HG03457 (cell line): ENCODE data around the gene MEF2D.

Source experiments
- ATAC-seq: cut with Tn5 transposase; IDR thresholded peaks from one replicate; pipeline ENCODE4 v1.9.1; 2021; ENCODE audit warnings: moderate number of reproducible peaks; ENCODE audit not compliant: unreplicated experiment

MEF2D gene

GRCh38 chr1:156525071-156525501, 24.5 kb upstream of the MEF2D start:
- ATAC-seq: no peak

GRCh38 chr1:156524481-156524869, 23.9 kb upstream of the MEF2D start:
- no peak for ATAC-seq

GRCh38 chr1:156523801-156524480, 23.4 kb upstream of the MEF2D start:
- no peak for ATAC-seq

- no peak for ATAC-seq
Measured at GRCh38 chr1:156522443-156522970, 21.9 kb upstream of the MEF2D start.

- no peak for ATAC-seq
Measured at GRCh38 chr1:156517748-156518147, 17.2 kb upstream of the MEF2D start.

DNA sequence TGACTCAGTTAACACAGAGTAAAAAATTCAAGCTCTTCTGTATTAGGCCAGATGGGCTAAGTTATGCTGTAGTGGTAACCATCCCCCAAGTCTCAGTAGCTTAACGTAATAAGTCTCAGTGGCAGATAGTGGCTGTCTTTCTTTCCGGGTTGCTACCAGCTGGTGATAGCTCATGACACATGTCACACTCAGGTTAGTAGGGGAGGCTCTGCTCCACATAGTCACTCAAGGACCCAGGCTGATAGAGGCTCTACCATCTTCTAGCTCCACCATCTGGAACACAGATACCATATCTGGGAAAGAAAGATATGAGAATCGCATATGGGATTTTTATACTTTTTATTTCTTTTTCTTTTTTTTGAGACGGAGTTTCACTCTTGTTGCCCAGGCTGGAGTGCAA, 16.2 kb upstream of the MEF2D start:
- ATAC-seq: no peak

DNA sequence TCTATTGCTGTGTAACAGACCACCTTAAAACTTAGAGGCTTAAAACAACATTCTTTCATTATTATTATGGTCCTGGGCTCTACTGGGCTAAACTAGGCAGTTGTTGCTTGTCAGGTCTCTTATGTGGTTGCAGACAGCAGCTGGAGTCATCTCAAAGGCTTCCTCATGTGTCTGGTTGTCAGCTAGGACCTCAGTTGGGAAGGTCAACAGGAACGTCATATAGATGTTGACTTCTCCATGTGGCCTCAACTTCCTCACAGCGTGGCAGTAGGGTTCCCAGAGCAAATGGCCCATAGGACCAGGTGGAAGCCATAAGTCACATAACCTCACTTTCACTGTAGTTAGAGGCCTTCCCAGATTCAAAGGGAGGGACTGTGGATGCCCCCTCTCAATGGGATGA, 15.4 kb upstream of the MEF2D start:
- ATAC-seq: no peak

- no peak for ATAC-seq
Measured at GRCh38 chr1:156513185-156513584, 12.6 kb upstream of the MEF2D start.

DNA sequence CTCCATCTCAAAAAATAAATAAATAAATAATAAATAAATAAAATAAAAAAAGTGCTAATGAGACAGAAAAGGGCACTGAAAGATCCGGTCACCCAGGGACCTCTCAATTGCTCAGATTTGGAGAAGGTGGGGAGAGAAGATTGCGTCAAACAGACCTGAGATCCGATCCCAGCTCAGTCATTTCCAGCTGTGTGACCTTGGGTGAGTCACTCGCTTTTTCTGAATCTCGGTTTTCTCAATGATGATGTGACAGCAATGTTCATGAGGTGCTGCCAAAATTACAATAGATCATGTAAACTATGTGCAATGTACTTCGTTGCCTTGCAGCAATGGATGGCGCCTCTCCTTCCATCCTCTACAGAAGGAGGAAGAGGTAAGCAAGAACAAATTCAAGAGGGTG, 11.1 kb upstream of the MEF2D start:
- ATAC-seq: no peak

DNA sequence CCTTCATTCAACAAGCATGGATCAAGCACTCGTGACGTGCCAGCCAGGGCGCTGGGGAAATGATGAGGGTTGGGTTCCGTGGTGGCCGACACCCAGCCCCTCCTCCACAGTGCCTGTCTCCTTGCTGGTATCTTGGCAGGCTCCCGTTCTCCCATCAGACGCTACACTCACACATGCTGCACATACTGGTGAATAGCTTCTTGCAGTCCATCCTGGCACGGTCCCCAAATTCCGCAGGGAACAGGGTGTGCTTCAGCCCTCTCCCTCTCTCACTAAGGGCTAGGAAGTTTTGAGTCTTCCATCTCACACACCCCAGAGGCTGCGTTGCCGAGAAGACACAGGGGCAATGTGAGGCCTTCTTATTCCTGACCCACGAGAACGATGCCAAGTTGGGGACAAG, 10.1 kb upstream of the MEF2D start:
- ATAC-seq: no peak

GRCh38 chr1:156509424-156510034, 9.0 kb upstream of the MEF2D start:
- no peak for ATAC-seq

- ATAC-seq: no peak
Measured at GRCh38 chr1:156508955-156509234, 8.3 kb upstream of the MEF2D start.

DNA sequence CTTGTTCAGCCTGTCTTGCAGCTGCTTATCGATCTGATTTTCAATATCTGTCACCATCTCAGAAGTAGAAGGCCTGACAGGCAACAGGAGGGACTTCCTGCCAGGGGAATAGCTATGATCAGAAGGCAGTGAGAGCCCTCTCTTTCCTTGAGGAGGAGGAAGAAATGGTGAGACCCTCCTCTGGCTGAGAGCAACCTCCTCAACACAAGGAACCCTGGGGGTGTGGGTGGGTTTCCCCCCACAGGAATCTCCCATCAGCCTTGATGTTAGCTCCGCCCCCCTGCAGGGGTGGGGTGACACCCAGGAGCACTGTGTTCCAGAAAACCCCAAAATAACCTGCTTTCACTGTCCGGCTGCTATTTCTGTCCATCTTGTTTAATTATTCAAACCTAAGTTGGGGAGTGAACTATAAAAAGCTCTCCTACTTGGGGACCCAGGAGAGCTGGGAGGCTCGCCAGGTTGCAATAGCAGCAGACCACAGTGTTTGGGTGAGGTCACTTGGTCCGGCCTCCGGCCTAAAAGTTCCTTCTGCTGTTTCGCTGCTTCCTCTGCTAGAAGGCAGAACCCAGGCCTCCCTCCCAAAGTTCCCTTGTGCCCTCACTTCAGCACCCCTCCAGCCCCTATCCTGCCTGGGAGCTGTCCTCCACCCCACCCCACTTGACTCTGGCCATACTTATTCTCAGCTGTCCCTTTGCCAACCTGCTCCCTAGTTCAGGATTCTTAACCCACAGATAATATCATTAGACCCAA, 7.8 kb upstream of the MEF2D start:
- ATAC-seq: no peak

- no peak for ATAC-seq
Measured at GRCh38 chr1:156506450-156506849, 5.9 kb upstream of the MEF2D start.

DNA sequence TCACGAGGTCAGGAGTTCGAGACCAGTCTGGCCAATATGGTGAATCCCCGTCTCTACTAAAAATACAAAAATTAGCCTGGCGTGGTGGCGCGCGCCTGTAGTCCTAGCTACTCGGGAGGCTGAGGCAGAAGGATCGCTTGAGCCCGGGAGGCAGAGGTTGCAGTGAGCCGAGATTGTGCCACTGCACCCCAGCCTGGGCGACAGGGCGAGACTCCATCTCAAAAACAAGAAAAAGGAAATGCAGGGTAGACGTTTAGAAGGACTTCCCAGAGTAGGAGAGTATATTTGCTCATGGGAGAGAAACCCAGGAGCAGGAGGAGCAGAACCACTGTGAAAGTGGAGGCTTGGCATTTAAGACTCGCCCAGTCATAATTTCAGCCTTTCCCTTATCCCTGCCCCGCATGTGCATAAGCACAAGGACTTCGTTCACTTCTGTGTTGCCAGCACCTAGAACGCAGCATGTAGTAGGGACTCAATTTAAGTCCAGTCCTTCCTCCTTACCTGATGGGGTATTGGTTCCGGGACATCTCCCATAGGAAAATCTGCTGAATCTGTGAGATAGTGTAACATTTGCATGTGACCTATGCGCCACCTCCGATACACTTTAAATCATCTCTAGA, 5.2 kb upstream of the MEF2D start:
- ATAC-seq: no peak

GRCh38 chr1:156504821-156505678, 4.5 kb upstream of the MEF2D start:
- peak; percentile 33 for ATAC-seq

- ATAC-seq: no peak
Measured at GRCh38 chr1:156504438-156504813, 3.9 kb upstream of the MEF2D start.

DNA sequence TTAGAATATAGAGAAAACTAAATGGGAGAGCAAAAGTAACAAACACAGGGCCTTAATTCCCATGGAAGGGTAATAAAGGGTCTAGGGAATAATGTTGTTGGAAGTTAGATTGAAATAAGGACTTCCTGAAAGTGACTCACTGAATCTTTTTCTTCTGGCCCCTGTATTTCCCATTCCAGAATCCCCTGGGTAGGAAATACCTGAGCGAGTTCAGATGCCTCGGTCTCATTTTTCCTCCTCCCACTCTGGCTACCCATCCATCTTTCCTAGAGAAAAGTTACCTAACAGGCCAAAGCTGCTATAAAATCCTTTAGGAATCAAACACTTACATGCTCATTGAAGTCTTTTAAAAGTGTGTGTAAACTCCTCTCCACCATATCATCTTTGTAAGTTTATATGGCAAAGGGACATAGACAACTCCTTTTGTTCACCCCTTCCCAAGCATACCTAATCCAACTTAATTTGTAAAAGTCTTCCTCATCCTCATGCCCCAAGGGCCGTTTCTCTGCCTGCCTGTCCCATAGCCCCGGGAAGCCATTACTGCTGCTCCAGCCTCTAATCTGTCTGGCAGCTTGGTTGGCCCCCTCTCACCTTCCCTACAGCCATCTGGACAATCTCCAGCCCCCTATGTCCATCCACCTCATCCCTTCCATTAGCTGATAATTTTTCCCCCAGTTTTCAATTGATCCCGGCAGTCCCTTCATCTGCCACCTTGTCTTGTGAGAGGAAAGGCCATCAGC, 3.3 kb upstream of the MEF2D start:
- no peak for ATAC-seq

DNA sequence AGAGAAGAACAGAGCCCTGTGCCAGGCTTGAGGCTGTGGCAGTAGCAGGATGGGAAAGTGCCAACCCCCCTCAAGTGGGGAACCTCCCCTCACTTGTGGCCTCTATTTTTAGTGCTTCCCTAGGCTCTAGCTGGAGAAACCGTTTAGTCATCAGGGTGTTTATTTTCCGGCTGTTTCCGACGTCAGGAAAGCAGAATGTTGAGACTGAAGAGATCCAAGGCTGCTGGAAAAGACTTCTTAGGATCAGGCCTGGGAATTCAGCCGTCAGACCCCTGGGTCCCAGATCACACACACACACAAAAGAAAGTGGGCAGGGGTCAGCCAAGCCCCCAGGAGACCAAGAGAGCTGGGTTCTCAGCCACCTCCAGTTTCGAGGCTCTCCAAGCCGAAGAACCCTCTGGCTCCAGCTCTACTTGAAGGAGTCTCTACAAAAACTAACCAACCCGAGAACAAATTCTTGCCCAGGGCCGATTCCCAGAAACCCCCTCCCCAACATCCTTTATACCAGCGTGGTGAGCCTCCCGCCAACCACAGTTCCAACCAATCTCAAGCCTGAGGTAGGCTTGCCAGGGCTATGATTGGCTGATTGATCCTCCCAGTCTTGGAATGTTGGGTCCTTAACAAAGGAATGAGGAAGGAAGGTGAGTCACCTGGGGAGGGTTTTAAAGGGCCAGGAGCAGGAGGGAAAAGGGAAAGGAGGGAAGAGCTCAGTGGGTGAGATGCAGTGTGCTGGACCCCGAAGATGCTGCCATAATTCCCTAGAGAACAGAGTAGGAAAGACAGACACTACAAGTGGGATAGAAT, 2.5 kb upstream of the MEF2D start:
- ATAC-seq: no peak
